Measurements from ENCODE around the gene MTR. TPM values are rescaled to one million over a fixed set of nuclear protein-coding genes. Genes with fewer than 3 reads are reported as not detected.

Gene MTR
- total RNA-seq, 1 donor from 2014 or later, result 37.1 TPM

DNA sequence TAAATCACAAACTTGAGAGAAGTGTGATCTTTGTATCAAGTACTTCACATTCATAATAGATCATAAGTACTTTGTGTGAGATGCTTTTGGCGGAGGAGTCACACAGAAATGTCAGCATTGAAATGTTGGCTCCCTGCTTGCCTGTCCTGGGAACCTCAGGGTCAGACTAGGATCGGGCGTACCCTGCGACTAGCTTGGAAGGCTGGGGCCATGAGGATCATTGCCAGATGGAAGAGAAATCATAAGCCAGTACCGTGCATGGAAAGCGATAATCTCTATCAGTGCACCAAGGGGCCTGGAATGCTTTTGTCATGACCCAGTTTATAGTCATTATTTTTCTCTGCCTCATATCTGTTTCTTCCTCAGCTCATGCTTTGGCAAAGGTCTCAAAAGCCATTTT lies 35.5 kb downstream of the MTR start:
- TF ChIP-seq CTCF (IDR thresholded peaks at IDR 0.05), result no peak
- Mint-ChIP-seq H3K4me1 (no peaks in the 10 kb centered on the region), H3K9me3 (no peaks in the 10 kb centered on the region), H3K4me3 (no peak overlapping the region), H3K36me3 (ENCODE audit: low read depth) (peaks cover 88% of the 10 kb centered on the region), H3K27ac (no peak overlapping the region), H3K27me3 (no peaks in the 10 kb centered on the region)
- POLR2A ChIA-PET, result no interaction called here
- DNase-seq (no peak), ATAC-seq (ENCODE audit: low read depth) (no peak)
- CTCF ChIA-PET, result no interaction called here
- intact Hi-C loops (cut with micrococcal nuclease), result no loop called here

DNA sequence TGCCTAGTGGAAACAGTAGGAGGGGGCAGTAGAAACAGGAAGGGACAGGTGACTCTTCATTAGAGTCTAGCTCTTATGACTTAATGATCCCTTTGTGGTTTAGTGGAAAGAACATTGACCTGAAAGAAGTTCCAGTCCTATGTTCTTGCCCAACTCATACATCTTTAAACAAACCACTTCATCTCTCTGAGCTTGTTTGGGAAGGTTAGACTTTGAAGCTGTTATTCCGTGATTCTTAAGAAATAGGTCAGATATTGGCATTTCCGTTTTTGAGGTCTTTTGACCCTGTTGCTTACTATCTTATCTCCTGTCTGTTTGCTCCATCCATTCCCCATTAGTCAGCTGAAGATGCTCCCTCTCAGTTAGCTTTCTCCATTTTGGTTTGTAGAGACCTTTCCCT lies 38.5 kb downstream of the MTR start:
- DNase-seq (no peak), ATAC-seq (ENCODE audit: low read depth) (no peak)
- intact Hi-C loops (cut with micrococcal nuclease), result no loop called here
- H3K27me3 Mint-ChIP-seq, result no peaks in the 10 kb centered on the region
- H3K4me1 Mint-ChIP-seq, result no peaks in the 10 kb centered on the region
- H3K36me3 Mint-ChIP-seq (ENCODE audit: low read depth), result peaks cover 96% of the 10 kb centered on the region
- no peaks in the 10 kb centered on the region for H3K9me3 Mint-ChIP-seq
- ChIA-PET CTCF (no interaction called here), POLR2A (no interaction called here)
- TF ChIP-seq CTCF (IDR thresholded peaks at IDR 0.05), result no peak
- no peak overlapping the region for H3K27ac Mint-ChIP-seq
- H3K4me3 Mint-ChIP-seq, result no peak overlapping the region

- no peak overlapping the region for H3K4me3 Mint-ChIP-seq
Observed at GRCh38 chr1:236834876-236835275, 39.8 kb downstream of the MTR start.

DNA sequence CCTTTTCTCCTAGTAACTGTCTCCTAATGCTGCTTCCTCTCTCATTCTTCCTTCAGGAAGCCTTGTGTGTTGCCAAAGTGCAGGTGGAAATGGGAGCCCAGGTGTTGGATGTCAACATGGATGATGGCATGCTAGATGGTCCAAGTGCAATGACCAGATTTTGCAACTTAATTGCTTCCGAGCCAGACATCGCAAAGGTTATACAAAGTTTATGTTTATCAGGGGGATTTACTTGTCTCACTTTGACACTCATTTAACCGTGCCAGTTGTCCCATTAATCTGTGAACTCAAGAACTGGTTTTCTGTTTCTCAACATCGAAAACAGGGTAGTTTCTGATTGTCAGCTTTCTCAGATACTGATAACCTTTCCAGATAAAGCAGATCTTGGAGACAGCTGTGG lies 40.4 kb downstream of the MTR start:
- Mint-ChIP-seq H3K27ac (no peak overlapping the region), H3K36me3 (ENCODE audit: low read depth) (peaks cover 92% of the 10 kb centered on the region), H3K9me3 (no peaks in the 10 kb centered on the region), H3K4me1 (no peaks in the 10 kb centered on the region), H3K27me3 (no peaks in the 10 kb centered on the region), H3K4me3 (no peak overlapping the region)
- DNase-seq (no peak), ATAC-seq (ENCODE audit: low read depth) (no peak)
- intact Hi-C loops (cut with micrococcal nuclease), result no loop called here
- CTCF ChIA-PET, result no interaction called here
- no peak for TF ChIP-seq CTCF (IDR thresholded peaks at IDR 0.05)
- POLR2A ChIA-PET, result no interaction called here

More at GRCh38 chr1:236834876-236835275, 39.8 kb downstream of the MTR start:
- ChIA-PET POLR2A (no interaction called here), CTCF (no interaction called here)
- Mint-ChIP-seq H3K9me3 (no peaks in the 10 kb centered on the region), H3K27me3 (no peaks in the 10 kb centered on the region), H3K36me3 (ENCODE audit: low read depth) (peaks cover 91% of the 10 kb centered on the region), H3K4me1 (no peaks in the 10 kb centered on the region), H3K27ac (no peak overlapping the region)
- ATAC-seq (ENCODE audit: low read depth) (no peak), DNase-seq (no peak)
- intact Hi-C loops (cut with micrococcal nuclease), result no loop called here
- TF ChIP-seq CTCF (IDR thresholded peaks at IDR 0.05), result no peak

GRCh38 chr1:236836157-236836556 lies 41.1 kb downstream of the MTR start:
- Mint-ChIP-seq H3K27me3 (no peaks in the 10 kb centered on the region), H3K9me3 (no peaks in the 10 kb centered on the region), H3K36me3 (ENCODE audit: low read depth) (peaks cover 92% of the 10 kb centered on the region), H3K4me1 (no peaks in the 10 kb centered on the region), H3K27ac (no peak overlapping the region), H3K4me3 (no peak overlapping the region)
- ChIA-PET POLR2A (no interaction called here), CTCF (no interaction called here)
- intact Hi-C loops (cut with micrococcal nuclease), result no loop called here
- DNase-seq (no peak), ATAC-seq (ENCODE audit: low read depth) (no peak)
- no peak for TF ChIP-seq CTCF (IDR thresholded peaks at IDR 0.05)
